COLO668 (cell line): ENCODE data around the gene MAML3.
"Not testable (repeated sequence)": the region's sequence is repeated elsewhere in the genome, so short reads cannot be mapped to it uniquely, and the experiment has no call there.

ENCODE experiments used
- DNase-seq: peaks from one replicate; lab custom pipeline; 2025; ENCODE audit not compliant: unreplicated experiment; lab: John Stamatoyannopoulos, UW

Gene MAML3

DNA sequence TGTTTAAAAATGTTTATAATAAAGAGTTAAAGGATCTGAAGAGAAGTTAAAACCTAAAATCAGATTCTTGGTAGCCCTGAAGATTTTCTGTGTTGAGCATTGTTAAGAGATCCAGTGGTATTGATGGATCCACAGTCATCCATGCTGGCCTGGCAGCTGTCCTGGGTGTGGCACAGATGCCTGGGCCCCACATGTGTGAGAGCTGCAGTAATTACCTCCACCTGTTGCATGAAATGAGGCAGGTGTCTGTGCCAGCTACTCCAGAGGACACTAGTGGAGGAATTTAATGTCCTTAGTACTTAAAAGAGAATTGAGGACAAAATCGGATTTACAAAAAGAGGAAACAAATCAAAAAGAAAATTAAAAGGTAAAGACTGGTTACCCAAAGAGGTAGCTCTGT lies 444.3 kb downstream of the MAML3 start:
- peak; percentile 67 for DNase-seq

DNA sequence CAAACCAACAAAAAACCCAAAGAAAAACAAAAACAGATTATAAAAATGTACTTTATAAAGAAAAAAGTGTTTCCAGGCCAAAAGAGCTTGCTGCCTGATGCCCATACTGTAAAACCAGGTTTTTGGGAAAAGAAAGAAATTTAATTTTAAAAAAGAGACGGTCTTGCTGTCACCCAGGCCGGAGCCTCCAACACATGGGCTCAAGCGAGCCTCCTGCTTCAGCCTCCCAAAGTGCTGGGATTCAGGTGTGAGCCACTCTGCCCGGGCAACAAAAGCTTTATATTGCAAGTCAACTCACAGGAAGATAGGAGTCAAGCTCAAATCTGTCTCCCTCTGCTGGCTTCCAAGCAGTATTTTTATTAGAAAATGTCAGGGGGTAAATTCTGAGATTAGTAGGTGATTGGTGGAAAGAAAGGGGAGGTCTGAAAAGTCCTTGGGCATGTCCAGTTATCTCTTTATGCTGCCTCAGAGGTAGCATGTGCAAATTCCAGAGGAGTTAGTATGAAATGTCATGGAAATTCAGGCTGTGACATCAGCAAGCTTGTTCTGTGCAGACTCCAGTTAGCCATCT lies 449.0 kb downstream of the MAML3 start:
- no peak for DNase-seq

- DNase-seq, result no peak
Observed at GRCh38 chr4:139700568-139700967, 453.4 kb downstream of the MAML3 start.

GRCh38 chr4:139698167-139698925 lies 455.6 kb downstream of the MAML3 start:
- DNase-seq, result not testable (repeated sequence)

GRCh38 chr4:139696491-139696890 lies 457.5 kb downstream of the MAML3 start:
- DNase-seq, result no peak

DNA sequence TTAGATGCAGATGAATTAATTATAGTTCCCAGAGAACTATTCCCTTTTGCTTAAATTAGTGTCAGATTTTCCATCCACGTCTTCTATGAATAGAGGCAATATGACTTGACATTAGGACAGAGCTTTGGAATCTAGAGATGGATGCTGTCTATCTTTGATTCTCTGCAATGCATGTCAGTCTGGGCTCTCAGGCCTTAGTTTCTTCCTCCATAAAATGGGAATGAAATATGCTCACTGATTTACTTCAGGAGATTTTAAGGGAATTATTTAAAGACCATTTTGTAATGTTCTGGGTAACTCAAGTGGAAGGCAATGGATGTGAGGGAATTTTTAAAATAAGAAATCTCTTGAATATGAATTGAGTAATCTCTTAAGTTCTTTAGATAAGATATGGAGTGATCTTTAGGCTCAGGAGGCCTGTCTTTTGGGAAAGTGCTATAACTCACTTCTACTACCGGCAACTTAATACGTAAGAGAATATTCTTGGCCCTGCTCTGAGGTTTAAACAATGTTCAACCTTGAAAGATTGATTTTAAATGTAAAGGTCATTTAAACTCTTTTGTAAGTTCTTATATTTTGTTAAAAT lies 459.4 kb downstream of the MAML3 start:
- DNase-seq, result no peak

GRCh38 chr4:139692309-139693012 lies 461.5 kb downstream of the MAML3 start:
- DNase-seq, result no peak

DNA sequence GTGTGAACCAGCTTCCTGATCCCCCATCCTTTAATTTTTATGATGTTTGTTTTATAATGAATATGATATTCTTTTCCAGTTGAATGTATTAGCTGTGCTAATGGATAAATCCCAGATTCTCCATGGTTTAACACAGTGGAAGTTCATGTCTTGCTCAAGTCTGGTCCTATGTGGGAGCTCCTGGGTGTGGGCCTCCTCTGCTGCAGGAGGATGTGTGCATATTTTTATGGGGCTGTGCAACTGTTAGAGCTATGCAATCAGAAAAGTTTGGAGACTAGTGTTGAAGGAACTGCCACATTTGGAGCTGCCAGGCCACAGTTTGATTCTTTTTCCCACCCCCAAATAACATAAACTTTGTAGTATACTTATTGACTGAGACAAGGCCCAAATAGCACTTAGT lies 463.6 kb downstream of the MAML3 start:
- no peak for DNase-seq

- DNase-seq, result no peak
Observed at GRCh38 chr4:139689093-139689722, 464.8 kb downstream of the MAML3 start.

DNA sequence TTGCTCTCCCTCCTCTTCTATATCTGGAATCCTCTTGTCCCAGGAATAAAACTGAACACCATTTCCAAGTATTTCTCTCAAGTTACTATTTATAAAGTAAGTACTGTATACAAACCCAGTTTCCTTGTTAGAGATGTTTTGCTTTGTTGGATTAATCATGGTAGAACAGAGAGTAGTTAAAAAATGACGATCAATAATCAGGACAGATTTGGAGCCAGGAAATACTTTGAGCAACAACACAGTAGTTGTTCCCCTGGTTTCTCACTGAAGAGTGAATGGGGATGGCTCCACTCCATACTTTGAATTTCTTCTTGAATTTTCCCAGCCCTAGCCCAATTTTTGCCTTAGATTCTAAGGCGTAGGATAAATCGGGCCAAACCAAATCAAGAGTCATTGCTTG lies 467.0 kb downstream of the MAML3 start:
- no peak for DNase-seq

DNA sequence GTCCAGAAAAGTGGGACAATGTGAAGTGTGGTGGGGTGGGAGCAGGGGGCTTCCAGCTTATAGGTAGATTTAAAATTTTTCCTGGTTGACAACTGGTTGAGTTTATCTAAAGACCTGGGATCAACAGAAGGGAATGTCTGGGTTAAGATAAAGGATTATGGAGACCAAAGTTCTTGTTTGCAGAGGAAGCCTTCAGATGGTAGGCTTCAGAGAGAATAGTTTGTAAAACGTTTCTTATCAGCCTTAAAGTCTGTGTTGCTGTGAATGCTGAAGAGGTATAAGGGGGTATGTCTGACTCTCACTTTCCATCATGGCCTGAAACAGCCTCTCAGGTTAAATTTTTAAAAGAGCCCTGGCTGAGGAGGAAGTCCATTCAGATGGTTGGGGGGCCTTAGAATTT lies 467.9 kb downstream of the MAML3 start:
- no peak for DNase-seq

- no peak for DNase-seq
Observed at GRCh38 chr4:139685180-139685579, 468.8 kb downstream of the MAML3 start.

DNA sequence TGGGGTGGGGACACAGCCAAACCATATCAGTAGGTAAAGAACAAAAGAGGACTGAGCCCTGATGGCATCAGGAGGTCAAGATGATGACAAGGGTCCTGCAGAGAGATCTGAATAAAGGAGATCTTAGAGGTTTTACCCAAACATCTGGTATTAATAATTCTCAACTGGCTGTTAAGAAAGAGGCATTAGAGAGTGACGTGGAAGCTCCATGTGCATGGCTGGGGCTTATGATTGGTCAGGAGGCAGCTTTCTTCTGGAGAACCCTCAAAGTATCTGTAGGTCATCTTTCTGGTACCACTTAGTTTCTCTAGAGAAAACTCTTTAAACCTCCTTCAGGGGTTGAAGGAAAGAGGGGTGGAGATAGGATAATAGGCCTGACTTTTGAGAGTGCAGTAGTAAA lies 469.6 kb downstream of the MAML3 start:
- no peak for DNase-seq

DNA sequence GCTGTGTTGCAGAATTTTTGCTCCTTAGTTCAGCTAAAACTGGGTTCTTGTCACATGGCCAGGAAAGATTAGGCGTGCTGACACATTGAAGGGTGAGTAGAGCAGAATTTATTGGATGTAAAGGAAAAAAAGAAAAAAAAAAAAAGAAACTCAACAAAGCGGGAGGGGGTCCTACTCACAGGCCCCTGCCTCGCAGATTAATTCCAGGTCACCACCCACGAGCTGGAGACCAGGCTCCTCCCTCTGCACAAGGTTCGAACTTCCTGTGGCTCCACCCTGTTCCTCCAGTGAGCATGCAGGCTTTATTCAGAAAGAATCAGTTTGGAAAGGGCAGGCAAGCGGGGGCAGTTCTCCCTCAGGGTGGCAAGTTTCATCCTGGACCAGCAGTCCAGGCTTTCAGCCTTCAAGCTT lies 471.2 kb downstream of the MAML3 start:
- DNase-seq, result no peak

DNA sequence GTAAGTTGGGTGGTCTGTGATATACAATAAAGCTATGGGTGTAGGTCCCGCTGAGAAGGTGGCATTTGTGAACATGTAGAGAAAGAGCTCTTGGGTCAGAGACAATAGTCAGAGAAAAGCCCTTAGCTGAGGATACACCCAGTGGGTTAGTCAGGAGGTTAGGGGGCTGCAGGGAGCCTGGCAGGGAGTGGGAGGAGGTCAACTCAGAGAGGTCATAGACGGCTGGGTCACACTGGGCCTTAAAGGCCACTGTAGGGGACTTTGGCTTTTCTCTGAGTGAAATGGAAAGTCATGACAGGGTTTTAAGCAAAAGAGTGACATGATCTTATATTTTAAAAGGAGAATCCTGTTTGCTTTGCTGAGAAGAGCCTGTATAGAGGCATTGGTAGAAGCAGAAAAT lies 471.7 kb downstream of the MAML3 start:
- no peak for DNase-seq

DNA sequence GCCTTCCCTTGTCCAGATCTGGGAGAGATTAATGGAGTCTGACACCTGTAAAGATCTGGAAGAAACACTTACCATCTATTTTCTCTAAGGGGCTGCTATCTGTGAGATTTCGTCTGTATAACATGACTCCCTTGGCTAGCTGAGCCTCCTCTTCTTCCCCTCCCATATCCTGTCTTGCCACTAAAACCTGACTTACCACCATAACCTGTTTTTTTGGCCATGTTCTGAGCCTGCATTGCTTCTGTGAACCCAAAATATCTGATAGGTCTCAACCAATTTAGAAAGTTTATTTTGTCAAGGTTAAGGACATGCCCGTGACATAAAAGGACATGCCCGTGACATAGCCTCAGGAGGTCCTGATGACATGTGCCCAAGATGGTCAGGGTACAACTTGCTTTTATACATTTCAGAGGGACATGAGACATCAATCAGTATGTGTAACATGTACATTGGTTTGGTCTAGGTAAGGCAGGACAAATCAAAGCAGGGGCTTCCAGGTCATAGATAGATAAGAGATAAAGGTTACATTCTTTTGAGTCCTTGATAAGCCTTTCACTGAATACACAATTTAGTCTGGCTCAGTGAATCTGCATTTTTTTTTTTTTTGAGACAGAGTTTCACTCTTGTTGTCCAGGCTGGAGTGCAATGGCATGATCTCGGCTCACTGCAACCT lies 476.9 kb downstream of the MAML3 start:
- no peak for DNase-seq

DNA sequence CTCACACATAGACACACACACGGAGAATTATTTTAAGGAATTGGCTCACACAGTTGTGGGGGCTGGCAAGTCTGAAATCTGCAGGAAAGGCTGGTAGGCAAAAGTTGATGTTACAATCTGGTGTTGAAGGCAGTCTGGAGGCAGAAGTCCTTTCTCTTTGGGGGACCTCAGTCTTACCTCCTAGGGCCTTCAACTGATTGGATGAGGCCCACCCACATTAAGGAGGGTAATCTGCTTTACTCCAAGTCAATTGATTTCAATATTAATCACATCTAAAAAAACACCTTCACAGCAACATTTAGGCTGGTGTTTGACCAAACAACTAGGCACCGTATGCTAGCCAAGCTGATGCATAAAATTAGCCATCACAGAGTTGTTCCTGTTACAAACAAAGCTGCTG lies 477.6 kb downstream of the MAML3 start:
- no peak for DNase-seq

DNA sequence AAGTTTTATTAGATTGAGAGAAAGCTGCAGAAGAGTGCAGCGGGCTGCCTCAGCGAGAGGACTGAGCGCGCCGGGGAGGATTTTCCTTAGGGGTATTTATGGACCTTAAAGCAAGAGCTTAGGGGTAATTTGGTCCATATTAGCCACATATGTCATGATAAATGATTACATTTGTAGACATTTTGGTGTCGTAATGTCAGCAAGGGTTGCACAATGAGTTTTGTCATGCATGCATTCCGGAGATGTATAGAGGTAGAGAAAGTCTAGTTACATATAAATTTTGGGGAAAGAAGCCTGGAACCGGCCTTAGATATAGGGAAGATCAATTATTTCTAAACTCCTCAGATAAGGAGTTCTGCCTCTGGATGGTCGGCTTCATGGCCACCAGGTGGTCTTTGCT lies 478.3 kb downstream of the MAML3 start:
- DNase-seq, result no peak

GRCh38 chr4:139674875-139675550 lies 479.0 kb downstream of the MAML3 start:
- no peak for DNase-seq

DNA sequence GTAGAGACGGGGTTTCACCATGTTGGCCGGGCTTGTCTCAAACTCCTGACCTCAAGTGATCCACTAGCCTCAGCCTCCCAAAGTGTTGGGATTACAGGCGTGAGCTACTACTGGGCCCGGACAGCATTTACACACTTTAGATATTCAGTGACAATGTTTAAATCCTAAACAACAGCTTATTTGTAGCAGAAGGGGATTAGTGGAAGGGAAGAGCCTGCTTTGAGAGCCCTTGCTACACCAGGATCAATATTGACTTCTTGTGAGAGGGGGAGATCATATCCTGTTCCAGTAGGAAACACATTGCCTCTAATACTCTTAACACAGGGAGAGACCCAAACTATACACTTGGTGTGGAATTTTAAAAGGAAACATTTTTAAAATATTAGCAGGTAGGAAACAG lies 481.3 kb downstream of the MAML3 start:
- no peak for DNase-seq
